Common myeloid progenitor, CD34-positive (primary cell): Measurements from ENCODE around the gene TCF20.

Experiments
- CTCF ChIA-PET: fragments of 350-600 bp; sonication (Branson Sonifier 250); formaldehyde crosslinking; loops from one replicate; lab custom pipeline; 2021; ENCODE audit warnings: antibody characterized with exemption; lab: Charles Lee
- POLR2A ChIA-PET: fragments of 350-600 bp; sonication (Branson Sonifier 250); formaldehyde crosslinking; loops from one replicate; lab custom pipeline; 2021; ENCODE audit warnings: antibody characterized with exemption; lab: Charles Lee
- DNase-seq, 3 donors: peaks; one replicate each; pipeline versions ENCODE4 v3.0.0 to v3.0.0-alpha.2; 2013
- H3K27ac ChIP-seq, 2 experiments: 1 replicate in 1 of 2; 2 replicates in 1 of 2; pipeline ENCODE4 v1.7.0; 2013; ENCODE audit warnings: inconsistent platforms in 2 of 2, low read length in 2 of 2, mild to moderate bottlenecking in 2 of 2, low read depth in 1 of 2, moderate library complexity in 1 of 2; ENCODE audit not compliant: severe bottlenecking in 2 of 2, insufficient read depth in 1 of 2, poor library complexity in 1 of 2
- H3K27me3 ChIP-seq, 5 experiments: replicated peaks in 2 of 5; 1 replicate in 3 of 5; 2 replicates in 2 of 5; pipeline versions ENCODE4 v1.6.1 to v1.7.0; 2013; ENCODE audit warnings: low read length in 4 of 5, mild to moderate bottlenecking in 2 of 5, moderate library complexity in 2 of 5, inconsistent platforms in 1 of 5; ENCODE audit not compliant: insufficient read depth in 5 of 5, control insufficient read depth in 4 of 5
- H3K36me3 ChIP-seq, 4 experiments: 1 replicate in 2 of 4; 2 replicates in 2 of 4; pipeline versions ENCODE4 v1.6.1 to v1.7.0; 2013; ENCODE audit warnings: low read length in 3 of 4, control low read depth in 1 of 4, mild to moderate bottlenecking in 1 of 4; ENCODE audit not compliant: control insufficient read depth in 4 of 4, insufficient read depth in 4 of 4
- H3K4me1 ChIP-seq, 4 experiments: 1 replicate in 3 of 4; 2 replicates in 1 of 4; pipeline versions ENCODE4 v1.6.1 to v1.7.1; 2013; ENCODE audit warnings: low read length in 3 of 4, mild to moderate bottlenecking in 3 of 4, control low read depth in 1 of 4, inconsistent platforms in 1 of 4, moderate library complexity in 1 of 4; ENCODE audit not compliant: control insufficient read depth in 4 of 4, insufficient read depth in 4 of 4; ENCODE audit errors: control extremely low read depth in 1 of 4
- H3K4me3 ChIP-seq, 7 experiments: 1 replicate in 4 of 7; 2 replicates in 3 of 7; pipeline versions ENCODE4 v1.5.1 to v1.7.0; 2013; ENCODE audit warnings: mild to moderate bottlenecking in 7 of 7, low read length in 6 of 7, moderate library complexity in 6 of 7, inconsistent platforms in 2 of 7, low read depth in 2 of 7, control low read depth in 1 of 7; ENCODE audit not compliant: insufficient read depth in 4 of 7, control insufficient read depth in 1 of 7; ENCODE audit errors: extremely low read depth in 1 of 7
- H3K9me3 ChIP-seq, 5 experiments: 1 replicate in 4 of 5; 2 replicates in 1 of 5; pipeline versions ENCODE4 v1.6.1 to v1.7.1; 2013; ENCODE audit warnings: low read length in 4 of 5, mild to moderate bottlenecking in 2 of 5, inconsistent platforms in 1 of 5, low read depth in 1 of 5, moderate library complexity in 1 of 5; ENCODE audit not compliant: control insufficient read depth in 4 of 5, insufficient read depth in 2 of 5; ENCODE audit errors: control extremely low read depth in 1 of 5
- WGBS: methylation state at CpG from one replicate; pipeline ENCODE4 v1.1.5; 2013; ENCODE audit not compliant: insufficient coverage; 5-methylcytosine and 5-hydroxymethylcytosine counted together

TCF20 gene

GRCh38 chr22:42277988-42278776, 7.7 kb upstream of the TCF20 start:
- H3K27me3 ChIP-seq = peaks cover 0 to 21% (median 11%) of the 10 kb centered on the region in 5 experiments
- H3K4me1 ChIP-seq = peaks cover 0 to 2% (median 0%) of the 10 kb centered on the region in 4 experiments
- H3K4me3 ChIP-seq = no peak overlapping the region
- peak in 2 of 3 donors; percentile 56 to 59 for DNase-seq
- ChIA-PET CTCF (interaction anchor here (0.9 to 3.6 kb wide), 12 partner anchors 9 to 197 kb away, joined by 3 to 25 read pairs (median 4); no protein-coding TSS in a partner anchor), POLR2A (interaction anchor here (1.1 kb wide), 1 partner anchor 337 kb away, joined by 3 read pairs; the partner anchor contains the start of gene POLDIP3)
- WGBS = 66% methylated on average over 20 of the region's 21 CpGs
- H3K27ac ChIP-seq = no peak overlapping the region
- H3K9me3 ChIP-seq = no peaks in the 10 kb centered on the region
- H3K36me3 ChIP-seq = no peaks in the 10 kb centered on the region

GRCh38 chr22:42277232-42277753, 6.8 kb upstream of the TCF20 start:
- Histone ChIP-seq H3K4me3 (no peak overlapping the region), H3K27me3 (peaks cover 0 to 12% (median 7%) of the 10 kb centered on the region in 5 experiments), H3K4me1 (peaks cover 0 to 4% (median 0%) of the 10 kb centered on the region in 4 experiments), H3K27ac (no peak overlapping the region), H3K9me3 (no peaks in the 10 kb centered on the region), H3K36me3 (no peaks in the 10 kb centered on the region)
- 100% methylated on average over 4 of the region's 4 CpGs for WGBS
- DNase-seq = no peak
- POLR2A ChIA-PET = no interaction called here
- CTCF ChIA-PET = interaction anchor here (1.2 to 3.6 kb wide), 8 partner anchors 11 to 197 kb away, joined by 3 to 25 read pairs (median 6); no protein-coding TSS in a partner anchor

- Histone ChIP-seq H3K27ac (no peak overlapping the region), H3K4me3 (no peak overlapping the region), H3K36me3 (no peaks in the 10 kb centered on the region), H3K9me3 (no peaks in the 10 kb centered on the region), H3K4me1 (peaks cover 0 to 5% (median 2%) of the 10 kb centered on the region in 4 experiments), H3K27me3 (peaks cover 0 to 5% (median 2%) of the 10 kb centered on the region in 5 experiments)
- 76% methylated on average over 5 of the region's 5 CpGs for WGBS
- POLR2A ChIA-PET = interaction anchor here (1.1 kb wide), 1 partner anchor 12 kb away, joined by 3 read pairs; no protein-coding TSS in a partner anchor
- no peak for DNase-seq
- CTCF ChIA-PET = interaction anchor here (0.9 to 3.6 kb wide), 4 partner anchors 13 to 169 kb away, joined by 3 to 25 read pairs (median 10); no protein-coding TSS in a partner anchor
These were observed 5.5 kb upstream of the TCF20 start for GRCh38 chr22:42275970-42276369.

GRCh38 chr22:42275176-42275575, 4.7 kb upstream of the TCF20 start:
- Histone ChIP-seq H3K4me3 (no peak overlapping the region), H3K9me3 (no peaks in the 10 kb centered on the region), H3K36me3 (no peaks in the 10 kb centered on the region), H3K4me1 (peaks cover 0 to 5% (median 4%) of the 10 kb centered on the region in 4 experiments), H3K27ac (no peak overlapping the region), H3K27me3 (peaks cover 0 to 3% (median 2%) of the 10 kb centered on the region in 5 experiments)
- WGBS = 89% methylated on average over 13 of the region's 13 CpGs
- ChIA-PET CTCF (interaction anchor here (0.6 to 3.6 kb wide), 5 partner anchors 13 to 170 kb away, joined by 3 to 16 read pairs (median 4); no protein-coding TSS in a partner anchor), POLR2A (no interaction called here)
- DNase-seq = no peak

GRCh38 chr22:42273855-42274451, 3.5 kb upstream of the TCF20 start:
- 90% methylated on average over 13 of the region's 13 CpGs for WGBS
- no peaks in the 10 kb centered on the region for H3K36me3 ChIP-seq
- no peak overlapping the region for H3K4me3 ChIP-seq
- POLR2A ChIA-PET = no interaction called here
- no peaks in the 10 kb centered on the region for H3K27me3 ChIP-seq
- H3K4me1 ChIP-seq = peaks cover 2 to 15% (median 8%) of the 10 kb centered on the region in 4 experiments
- H3K9me3 ChIP-seq = no peaks in the 10 kb centered on the region
- no peak for DNase-seq
- no peak overlapping the region for H3K27ac ChIP-seq
- CTCF ChIA-PET = interaction anchor here (1.4 to 1.7 kb wide), 2 partner anchors 40 to 163 kb away, joined by 4 read pairs; no protein-coding TSS in a partner anchor

- DNase-seq = peak in 1 of 3 donors; percentile 17
- WGBS = 83% methylated on average over 6 of the region's 10 CpGs
- no peaks in the 10 kb centered on the region for H3K9me3 ChIP-seq
- no peak overlapping the region for H3K4me3 ChIP-seq
- H3K27me3 ChIP-seq = no peaks in the 10 kb centered on the region
- no peak overlapping the region for H3K27ac ChIP-seq
- CTCF ChIA-PET = interaction anchor here (0.8 to 1.8 kb wide), 3 partner anchors 9 to 42 kb away, joined by 3 to 4 read pairs (median 4); no protein-coding TSS in a partner anchor
- H3K4me1 ChIP-seq = peaks cover 10 to 25% (median 16%) of the 10 kb centered on the region in 4 experiments
- H3K36me3 ChIP-seq = no peaks in the 10 kb centered on the region
- POLR2A ChIA-PET = interaction anchor here (1.7 kb wide), 1 partner anchor 10 kb away, joined by 3 read pairs; no protein-coding TSS in a partner anchor
These were observed 2.1 kb upstream of the TCF20 start for GRCh38 chr22:42272431-42272999.
